GM12891 (cell line): Measurements from ENCODE around the gene TEX38.
A peak's percentile ranks its signal among the peaks of the same experiment; 100 is the strongest.

ENCODE experiments used
- DNase-seq: peaks from one replicate; pipeline ENCODE4 v3.0.0; 2011; ENCODE audit warnings: low spot score; ENCODE audit not compliant: insufficient read length
- FAIRE-seq: peaks from 2 replicates; lab custom pipeline; 2011; peaks lifted over from hg19 to GRCh38; lab: Jason Lieb, UNC
- PAX5 ChIP-seq: IDR thresholded peaks from 2 replicates; pipeline ENCODE4 v1.6.1; 2011; ENCODE audit warnings: low read length, moderate library complexity, mild to moderate bottlenecking; ENCODE audit not compliant: insufficient read depth, severe bottlenecking
- POLR2A ChIP-seq: IDR thresholded peaks from 2 replicates; pipeline ENCODE4 v1.6.1; 2011; ENCODE audit warnings: low read depth, low read length, control low read depth
- POLR2AphosphoS5 ChIP-seq: IDR thresholded peaks from 2 replicates; pipeline ENCODE4 v1.6.1; 2011; ENCODE audit warnings: low read depth, low read length, control low read depth
- POU2F2 ChIP-seq: IDR thresholded peaks from 2 replicates; pipeline ENCODE4 v1.6.1; 2011; ENCODE audit warnings: low read depth, mild to moderate bottlenecking, control low read depth, low read length, moderate library complexity
- SPI1 ChIP-seq: IDR thresholded peaks from 2 replicates; pipeline ENCODE4 v1.6.1; 2011; ENCODE audit warnings: low read depth, low read length, control low read depth
- TAF1 ChIP-seq: IDR thresholded peaks from 2 replicates; pipeline ENCODE4 v1.6.1; 2011; ENCODE audit warnings: low read depth, low read length, control low read depth

Gene TEX38

GRCh38 chr1:46697053-46697452 lies 25.4 kb downstream of the TEX38 start:
- no peak for TF ChIP-seq POLR2AphosphoS5
- TF ChIP-seq POLR2A: no peak
- FAIRE-seq (no peak), DNase-seq (no peak)

DNA sequence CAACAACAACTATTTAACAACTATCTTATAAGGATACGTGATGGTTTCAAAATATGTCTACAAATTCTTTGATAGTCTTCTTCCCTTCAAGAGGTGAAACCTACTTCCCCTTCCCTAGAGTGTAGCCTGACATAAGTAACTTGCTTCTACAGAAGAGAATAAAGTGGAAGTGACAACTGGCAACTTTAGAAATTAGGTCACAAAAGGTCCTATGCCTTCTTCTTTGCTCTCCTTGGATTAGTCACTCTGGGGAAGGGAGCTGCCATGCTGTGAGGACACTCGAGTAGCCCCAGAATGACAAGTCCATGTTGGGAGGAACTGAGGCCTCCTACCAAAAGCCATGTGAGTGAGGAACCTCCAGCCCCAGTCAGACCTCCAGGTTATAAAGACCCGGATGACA lies 28.0 kb downstream of the TEX38 start:
- DNase-seq (no peak), FAIRE-seq (no peak)
- TF ChIP-seq POLR2A (no peak), POU2F2 (no peak), TAF1 (no peak), PAX5 (no peak), POLR2AphosphoS5 (no peak), SPI1 (no peak)

GRCh38 chr1:46703927-46704641 lies 32.4 kb downstream of the TEX38 start:
- TF ChIP-seq POLR2A: no peak
- FAIRE-seq: no peak
- no peak for DNase-seq

GRCh38 chr1:46705408-46705807 lies 33.8 kb downstream of the TEX38 start:
- TF ChIP-seq TAF1 (no peak), POLR2AphosphoS5 (no peak), PAX5 (no peak), POLR2A (no peak), SPI1 (no peak), POU2F2 (no peak)
- no peak for DNase-seq
- FAIRE-seq: peak; percentile 47

DNA sequence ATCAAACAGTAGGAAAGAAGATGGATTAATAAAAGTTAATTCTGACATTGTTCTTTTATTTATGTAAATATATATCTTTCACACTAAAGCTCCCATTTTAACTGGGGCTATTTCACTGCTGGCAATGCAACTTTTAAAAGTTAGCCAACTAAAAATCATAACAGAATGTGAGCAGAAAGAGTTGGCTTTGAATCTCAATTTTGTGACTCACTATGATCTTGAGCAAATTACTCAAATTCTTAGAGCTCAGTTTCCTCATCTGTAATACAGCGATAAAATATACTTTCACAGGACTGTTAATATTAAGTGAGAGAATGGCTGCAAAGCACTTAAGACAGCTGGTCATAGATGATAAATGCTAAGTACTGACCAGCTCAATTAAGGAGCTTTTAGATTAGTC lies 36.5 kb downstream of the TEX38 start:
- no peak for TF ChIP-seq PAX5
- TF ChIP-seq TAF1: no peak
- no peak for TF ChIP-seq POLR2AphosphoS5
- no peak for TF ChIP-seq SPI1
- no peak for TF ChIP-seq POLR2A
- no peak for TF ChIP-seq POU2F2
- FAIRE-seq: no peak
- no peak for DNase-seq

- TF ChIP-seq POLR2AphosphoS5 (no peak), SPI1 (no peak), PAX5 (no peak), TAF1 (no peak), POLR2A (no peak)
- DNase-seq (no peak), FAIRE-seq (no peak)
Measured at GRCh38 chr1:46714976-46715375, 43.3 kb downstream of the TEX38 start.

- TF ChIP-seq POLR2A (no peak), POLR2AphosphoS5 (no peak), SPI1 (no peak), POU2F2 (no peak), TAF1 (no peak), PAX5 (no peak)
- DNase-seq: no peak
- FAIRE-seq: no peak
Measured at GRCh38 chr1:46717654-46718053, 46.0 kb downstream of the TEX38 start.

DNA sequence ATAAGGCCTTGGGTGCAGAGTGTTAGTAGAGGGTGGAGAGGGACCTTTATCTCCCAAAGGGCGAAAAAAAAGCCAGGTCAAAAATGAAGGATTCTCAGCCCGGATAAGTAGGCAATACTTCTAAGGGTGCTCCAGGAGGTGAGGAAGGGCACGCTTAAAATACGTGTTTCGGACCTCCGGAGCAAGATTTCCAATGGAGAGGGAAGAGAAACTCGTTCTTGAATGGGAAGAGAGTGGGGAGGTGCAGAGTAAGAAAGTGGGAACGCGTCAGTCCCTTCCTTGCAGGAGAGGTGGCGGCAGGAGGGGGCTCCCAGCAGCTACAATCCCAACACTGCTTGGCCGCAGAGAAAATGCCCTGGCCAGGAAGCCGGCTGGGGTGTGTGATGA lies 46.7 kb downstream of the TEX38 start:
- no peak for FAIRE-seq
- TF ChIP-seq SPI1 (no peak), TAF1 (0 out of 2 replicates have a peak, but pooled peaks have one; percentile 17)
- no peak for DNase-seq

- peak; percentile 97 for FAIRE-seq
- TF ChIP-seq POLR2AphosphoS5 (no peak), SPI1 (peak; percentile 86), POU2F2 (no peak), TAF1 (peak; percentile 69), PAX5 (no peak), POLR2A (peak; percentile 42; the same call in 1 of the 2 replicates)
- peak; percentile 95 for DNase-seq
Measured at GRCh38 chr1:46718727-46719622, 47.3 kb downstream of the TEX38 start, which contains the start of gene EFCAB14. EFCAB14 (minus strand) TSS chr1:46719114; CDS start chr1:46718087, 1,027 bp downstream.
